NCI-H446 treated with DMSO at 0.1 percent for 48 hours (cell line): Measurements from ENCODE around the gene SAFB.
"Not testable (repeated sequence)": the region's sequence is repeated elsewhere in the genome, so short reads cannot be mapped to it uniquely, and the experiment has no call there.

ENCODE experiments used
- DNase-seq: peaks from one replicate; lab custom pipeline; 2025; lab: John Stamatoyannopoulos, UW

SAFB gene

DNA sequence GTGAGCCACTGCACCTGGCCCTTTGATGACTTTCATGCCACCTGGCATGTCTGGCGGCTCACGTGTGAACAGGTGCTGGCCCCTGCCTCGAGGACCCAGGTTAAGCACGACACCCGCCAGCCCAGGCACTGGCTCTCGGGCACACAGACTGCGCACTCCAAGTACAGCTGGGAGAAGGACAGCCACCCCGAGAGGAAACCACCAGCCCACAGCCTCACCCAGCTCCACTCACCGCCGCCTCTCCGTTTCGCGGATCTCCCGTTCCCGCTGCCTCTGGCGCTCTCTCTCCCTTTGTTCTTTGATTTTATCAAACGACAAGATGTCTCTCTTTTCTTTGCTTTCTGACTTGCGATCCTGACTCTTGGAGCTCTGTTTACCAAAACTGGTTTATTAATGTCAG lies 27.8 kb upstream of the SAFB start:
- DNase-seq: no peak

DNA sequence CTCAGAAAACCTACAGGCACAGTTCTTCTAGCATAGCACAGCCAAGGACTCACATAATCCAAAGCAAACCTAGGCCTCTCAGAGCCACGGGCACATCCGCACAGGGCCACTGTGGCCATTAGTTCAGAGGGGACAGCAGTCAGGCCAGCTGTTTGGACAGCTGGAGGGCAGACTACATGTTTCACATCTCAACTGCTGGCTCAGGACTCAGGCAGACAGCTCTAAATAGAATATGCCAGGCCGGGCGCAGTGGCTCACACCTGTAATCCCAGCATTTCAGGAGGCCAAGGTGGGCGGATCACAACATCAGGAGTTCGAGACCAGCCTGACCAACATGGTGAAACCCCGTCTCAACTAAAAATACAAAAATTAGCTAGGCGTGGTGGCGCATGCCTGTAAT lies 27.1 kb upstream of the SAFB start:
- DNase-seq: no peak

DNA sequence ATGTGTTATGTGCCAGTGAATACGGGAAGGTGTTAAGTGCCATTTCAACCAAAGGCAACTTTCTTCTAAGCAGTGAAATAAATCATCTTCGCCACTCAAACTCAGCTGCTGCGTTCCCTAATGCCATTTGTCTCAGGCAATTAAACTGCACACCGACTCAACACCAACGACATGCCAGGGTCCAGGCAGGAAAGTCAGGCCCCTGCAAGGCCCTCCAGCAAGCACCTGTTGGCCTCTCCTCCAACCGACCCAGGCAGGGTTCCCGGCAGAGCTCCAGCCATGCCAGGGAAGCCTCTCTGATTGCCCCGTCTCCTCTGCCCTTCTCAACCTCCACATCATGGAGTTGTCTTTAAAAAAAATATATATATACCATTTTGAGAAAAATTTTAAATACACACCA lies 22.1 kb upstream of the SAFB start:
- no peak for DNase-seq

DNA sequence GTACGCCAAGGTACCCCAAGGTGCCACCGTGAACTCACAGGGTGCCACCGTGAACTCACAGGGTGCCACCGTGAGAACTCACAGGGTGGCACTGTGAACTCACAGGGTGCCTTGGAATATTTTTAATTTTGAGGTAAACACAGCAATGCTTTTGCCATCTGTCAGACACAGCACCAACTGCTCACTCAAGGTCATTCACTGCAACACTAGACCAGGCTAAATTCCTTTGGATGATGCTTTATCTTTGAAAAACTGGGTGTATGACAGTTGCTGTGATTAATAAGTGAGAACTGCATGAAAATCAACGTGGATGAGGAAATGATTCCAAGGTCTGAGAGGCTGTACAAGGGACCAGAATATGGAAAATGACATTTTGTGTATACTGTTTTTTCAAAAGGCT lies 19.3 kb upstream of the SAFB start:
- DNase-seq: no peak

DNA sequence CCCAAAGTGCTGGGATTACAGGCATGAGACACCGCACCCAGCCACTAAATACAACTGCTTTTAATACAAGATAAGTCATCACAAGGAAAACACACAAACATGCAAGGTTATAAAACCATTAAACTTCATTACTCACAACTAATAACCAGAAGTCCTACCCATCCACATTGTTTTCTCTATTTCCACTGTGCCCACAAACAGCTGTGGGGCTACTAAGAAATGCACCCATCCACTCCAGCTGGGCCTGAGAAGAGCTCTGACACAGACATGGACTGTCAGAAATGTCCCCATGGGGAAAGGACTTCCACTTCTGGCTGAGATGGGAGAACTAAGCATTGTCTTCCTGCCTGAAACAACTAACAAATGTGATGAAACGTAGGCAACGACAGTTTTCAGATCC lies 17.5 kb upstream of the SAFB start:
- DNase-seq: no peak

DNA sequence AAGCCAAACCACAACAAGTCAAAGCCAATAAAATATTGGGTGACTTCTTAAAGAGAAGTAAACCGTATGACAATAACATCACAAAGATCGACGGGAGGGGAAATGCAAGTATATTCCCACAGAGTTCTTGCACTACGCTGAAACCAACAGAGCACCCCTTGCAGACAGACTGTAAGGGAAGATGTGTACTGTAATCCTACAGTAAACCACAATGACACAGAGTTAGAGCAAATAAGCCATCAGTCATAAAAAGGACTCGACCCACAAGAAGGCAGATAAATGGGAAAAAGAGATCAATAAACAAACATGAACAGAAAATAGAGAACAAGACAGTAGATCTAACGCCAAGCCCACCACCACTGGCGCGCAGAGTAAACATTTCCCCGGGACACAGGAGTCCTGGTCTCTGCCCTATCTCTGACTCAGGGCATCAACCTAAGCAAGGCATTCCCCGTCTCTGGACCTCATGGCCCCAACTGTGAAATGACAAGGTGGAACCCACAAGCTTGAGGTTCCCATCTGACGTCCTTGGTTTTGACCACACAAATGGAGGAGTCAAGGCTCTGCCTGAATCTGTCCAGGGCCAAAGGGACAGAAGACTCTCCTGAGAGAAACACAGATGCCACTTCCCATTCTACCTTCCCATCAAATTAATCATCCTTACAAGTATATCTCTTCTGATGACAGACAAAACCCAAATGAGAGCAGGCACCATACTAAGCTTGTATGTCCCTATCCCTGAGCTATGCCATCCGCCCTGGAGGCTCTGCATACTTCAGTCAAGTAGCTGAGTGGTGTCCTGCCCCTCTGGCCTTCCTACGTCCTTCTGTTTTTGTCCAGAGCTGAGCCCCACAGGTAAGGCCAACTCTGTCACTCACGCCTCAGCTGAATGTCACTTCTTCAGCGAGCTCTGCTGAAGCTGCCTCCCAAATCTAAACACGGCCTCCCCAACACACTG lies 15.3 kb upstream of the SAFB start:
- DNase-seq: no peak

DNA sequence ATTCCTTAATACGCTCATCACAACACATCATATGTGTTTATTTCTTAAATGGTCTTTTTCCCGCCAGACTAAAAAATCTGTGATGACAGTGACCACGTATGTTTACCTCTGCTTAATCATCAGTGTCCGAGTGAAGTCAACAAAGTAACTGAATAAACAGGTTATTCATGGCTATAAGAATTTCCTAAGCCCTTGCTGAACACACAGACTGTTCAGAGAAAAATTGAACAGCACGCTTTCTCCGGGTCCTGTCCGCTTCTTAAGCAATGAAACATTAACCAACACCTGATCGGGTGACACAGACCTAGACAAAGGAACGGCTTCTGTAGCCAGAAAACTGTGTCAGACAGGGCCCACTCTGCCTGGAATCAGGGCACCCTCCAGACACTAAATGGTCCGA lies 14.6 kb upstream of the SAFB start:
- no peak for DNase-seq

DNA sequence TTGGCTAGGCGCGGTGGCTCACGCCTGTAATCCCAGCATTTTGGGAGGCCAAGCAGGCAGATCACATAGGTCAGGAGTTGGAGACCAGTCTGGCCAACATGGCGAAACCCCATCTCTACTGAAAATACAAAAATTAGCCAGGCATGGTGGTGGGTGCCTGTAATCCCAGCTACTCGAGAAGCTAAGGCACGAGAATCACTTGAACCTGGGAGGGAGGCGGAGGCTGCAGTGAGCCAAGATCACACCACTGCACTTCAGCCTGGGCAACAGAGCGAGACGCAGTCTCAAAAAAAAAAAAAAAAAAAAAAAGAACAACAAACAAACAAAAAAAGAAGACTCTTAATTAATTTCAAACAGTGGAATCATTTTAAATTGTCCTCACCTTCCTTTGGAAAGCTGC lies 14.1 kb upstream of the SAFB start:
- not testable (repeated sequence) for DNase-seq

DNA sequence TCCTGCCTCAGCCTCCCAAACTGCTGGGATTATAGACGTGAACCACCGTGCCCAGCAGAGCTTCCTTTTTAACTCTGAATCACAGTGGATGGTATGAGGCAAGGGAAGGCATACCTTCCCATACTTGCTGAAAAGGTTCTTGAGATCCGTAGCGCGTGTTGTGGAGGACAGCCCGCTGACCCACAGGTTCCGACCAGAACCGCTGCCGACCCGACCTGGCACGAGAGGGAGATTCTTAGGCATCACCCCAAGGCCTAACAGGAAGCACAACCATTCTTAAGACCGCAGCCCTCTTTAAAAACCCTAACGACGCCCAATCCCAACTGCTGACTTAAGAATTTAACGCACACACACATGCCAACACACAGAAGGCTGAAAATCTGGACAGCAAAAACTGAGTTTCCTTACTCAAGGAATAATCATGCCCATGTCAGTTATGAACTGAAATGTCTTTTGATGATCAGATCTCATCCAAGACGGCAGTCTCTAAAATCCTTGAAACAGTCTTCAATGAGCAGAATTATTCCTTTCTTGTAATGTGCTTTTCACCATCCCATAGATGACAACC lies 12.9 kb upstream of the SAFB start:
- DNase-seq: no peak

DNA sequence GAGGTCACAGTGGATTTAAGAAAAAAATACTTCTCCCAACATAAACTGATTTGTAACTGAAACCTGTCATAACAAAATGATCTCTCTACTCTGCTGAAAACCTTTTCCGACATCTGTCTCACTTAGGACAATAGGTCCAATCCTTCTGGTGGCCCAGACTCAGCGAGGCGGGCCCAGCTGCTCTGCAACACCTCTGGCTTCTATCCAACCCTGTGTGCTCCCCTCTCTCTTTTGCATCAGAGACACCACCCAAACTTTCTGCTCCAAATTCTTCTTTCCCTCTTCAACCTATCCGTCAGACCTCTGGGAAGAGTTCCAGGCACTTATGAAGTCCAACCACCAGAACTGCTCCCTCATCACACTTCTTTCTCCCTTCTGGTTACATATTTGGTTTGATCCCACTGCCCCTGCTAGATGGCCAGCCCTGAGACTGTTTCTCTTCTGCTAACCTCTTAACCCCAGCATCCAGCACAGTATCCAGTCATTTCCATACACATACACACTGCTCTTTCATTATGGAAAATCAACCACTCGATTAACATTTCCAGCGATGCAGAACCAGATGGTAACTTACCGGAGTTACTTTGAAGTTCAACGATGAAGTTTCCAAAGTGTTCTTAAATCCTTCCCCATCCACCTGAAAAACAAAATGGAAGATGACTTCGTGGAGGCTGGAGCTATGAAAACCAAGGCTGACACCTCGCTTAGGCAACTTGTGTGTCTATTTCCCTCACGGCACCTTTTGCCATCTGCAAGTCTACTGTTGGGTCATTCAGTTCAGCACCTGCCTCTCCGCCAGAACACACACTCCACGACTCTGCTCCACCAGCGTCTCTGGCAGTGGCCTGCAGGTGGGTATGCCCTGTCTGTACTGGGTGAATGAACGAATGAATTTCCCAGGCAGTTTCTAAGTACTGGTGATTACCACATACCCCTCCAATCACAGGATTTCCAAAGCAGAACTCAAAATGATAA lies 9.7 kb upstream of the SAFB start:
- DNase-seq: no peak

DNA sequence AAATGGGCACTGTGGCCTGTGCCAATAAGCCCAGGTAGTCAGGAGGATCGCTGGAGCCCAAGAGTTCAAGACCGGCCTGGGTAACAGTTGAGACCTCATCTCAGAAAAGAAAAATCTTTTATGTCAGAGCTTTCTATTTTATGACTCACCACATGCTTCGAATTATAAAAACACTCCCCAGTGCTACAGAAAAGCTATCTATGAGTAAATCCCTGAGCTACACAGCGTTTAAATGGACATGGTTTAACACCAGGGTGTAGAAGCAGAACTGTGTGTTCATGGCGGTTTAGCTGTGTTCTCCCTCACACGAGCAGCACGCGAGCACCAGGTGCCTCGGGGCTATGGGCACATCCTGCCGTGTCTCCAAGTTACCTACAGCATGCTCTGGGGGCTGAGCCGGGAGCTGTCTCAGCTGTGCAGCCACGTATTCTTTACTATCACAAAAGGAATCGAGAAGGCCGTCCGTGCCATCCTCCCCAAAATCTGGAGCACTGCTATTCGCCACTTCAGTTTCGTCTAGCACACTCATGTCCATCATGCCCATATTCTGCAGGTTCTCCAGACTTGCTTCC lies 7.0 kb upstream of the SAFB start:
- DNase-seq: no peak

DNA sequence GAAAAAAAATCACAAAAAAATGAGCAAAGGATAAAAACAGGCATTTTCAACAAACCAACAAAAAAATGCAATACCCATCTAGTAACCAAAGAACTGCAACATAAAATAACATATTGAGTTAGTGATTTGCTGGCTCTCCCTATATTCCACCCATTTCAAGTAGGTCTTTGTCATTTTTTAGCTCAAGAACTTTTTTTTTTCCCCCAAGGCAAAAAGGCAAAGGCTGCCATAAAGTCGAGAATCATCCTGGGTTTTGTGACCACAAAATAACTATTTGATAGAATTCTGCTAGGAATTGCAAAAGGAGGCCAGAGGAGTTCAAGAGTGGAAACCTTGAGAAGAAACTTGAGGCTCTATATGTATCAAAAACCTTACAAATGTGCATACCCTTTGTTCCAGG lies 5.8 kb upstream of the SAFB start:
- no peak for DNase-seq

DNA sequence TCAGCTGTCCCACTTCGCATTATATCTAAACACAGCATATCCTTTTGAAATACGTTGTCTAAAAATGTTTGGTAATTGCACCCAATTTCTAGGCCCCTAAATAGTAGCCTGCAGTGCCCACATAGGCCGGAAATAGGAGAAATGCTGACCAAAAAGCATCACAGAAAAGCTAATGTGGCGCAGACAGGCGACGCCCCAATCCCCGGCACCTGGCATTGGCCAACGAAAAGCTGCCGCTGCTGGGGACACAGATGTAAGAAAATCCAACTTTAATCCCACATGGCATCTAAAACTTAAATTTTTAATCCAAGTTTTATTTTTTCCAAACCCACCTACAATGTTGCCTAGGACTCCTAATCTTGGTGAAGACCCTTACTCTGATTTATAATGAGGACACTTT lies 4.3 kb upstream of the SAFB start:
- DNase-seq: no peak

DNA sequence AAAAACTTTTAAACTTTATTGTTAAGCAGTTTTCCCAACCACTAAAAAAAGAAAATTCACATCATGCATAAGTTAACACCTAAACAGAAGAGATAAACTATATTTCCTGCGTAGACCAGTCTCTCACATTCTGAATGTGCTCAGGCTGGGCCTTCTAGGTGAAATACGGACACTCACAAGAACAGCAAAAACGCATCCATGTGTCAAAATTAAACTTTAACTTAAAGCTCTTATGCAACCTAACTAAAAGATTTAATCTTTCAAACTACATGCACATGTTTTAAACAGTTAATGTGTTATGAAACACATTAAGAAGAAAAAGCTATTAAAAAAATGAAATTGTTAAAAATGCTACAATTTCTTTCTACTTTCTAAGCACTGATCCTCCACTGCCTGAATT lies 2.9 kb upstream of the SAFB start:
- no peak for DNase-seq

DNA sequence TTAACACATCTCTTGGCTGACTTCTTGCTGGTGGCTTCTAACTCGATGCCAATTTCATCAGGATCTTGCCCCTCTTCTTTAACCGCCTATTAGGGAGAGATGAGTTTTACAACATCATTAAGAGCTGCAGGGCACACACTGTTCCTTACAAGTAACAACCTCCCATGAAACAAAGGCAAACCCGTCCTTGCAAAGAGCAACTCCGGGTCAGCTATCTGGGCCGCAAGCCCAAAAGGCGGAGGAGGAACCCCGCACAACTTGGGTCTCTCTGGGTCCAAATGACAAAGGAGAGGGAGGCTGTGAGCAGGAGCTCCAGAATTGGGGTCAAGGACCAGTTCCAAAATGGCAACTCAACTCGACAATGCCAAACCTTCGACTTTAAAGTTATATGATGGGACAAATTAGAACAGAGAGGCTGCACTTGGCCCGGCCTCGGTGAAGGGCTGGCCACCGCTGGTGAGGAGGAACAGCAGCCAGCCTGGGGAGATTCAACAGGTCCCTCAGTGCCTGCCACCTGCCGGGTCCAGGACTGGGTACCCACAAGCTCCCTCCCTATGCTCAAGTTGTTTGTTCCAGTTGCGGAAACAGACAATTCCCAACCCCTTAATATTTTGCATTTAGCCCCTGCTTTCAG lies 1.5 kb upstream of the SAFB start:
- no peak for DNase-seq

DNA sequence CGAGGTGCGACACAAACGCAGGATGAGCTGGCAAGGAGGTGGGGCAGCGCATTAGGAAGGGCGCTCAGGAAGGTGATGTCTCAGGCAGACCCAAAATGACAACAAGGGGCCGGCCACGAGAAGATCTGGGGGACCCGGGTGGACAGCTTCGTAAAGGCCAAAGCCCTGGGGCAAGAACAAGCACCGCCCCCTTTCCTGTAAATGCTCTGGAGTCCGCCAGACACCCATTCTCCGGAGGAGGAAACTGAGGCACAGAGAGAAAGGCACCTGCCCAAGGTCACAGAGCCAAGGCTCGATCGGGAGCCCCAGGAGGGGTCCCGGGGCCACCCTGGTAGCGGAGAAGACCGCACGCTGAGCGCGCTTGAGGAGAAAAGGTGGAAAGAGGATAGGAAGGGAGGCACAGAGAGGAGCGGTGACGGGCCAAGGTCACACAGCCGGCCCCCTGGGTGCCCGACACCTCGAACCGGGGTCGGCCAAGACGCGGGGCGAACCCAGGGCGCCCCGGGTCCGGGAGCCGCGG lies 878 bp upstream of the SAFB start:
- DNase-seq: no peak

DNA sequence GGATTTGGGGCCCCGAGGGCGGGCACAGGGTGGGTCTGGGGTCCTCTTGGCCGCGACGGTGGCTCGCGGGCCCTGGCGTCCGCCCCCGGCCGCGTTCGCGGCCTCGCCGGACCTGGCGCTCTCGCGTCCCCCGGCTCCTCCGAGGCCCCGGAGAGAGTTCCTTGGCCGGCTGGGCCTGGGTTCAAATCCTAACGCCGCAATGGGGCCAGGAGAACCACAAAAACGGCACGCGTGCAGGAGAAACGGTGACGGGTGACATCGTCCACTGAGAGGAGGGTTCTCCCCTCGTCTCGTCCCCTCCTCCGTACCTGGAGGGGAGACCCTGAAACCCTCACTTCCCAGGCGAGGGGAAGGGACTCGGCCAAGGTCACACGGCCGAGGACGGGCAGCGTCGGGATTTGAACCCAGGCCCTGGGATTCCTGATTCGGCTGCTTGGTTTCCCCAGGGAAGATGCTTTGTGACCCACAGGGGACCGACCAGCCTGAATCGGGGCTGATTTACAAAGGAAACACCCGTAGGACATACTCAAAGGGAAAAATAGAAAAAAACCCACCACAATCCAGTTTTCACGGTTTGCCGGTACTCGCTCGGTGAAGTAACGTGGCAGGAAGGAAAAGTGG lies 624 bp downstream of the SAFB start:
- DNase-seq: no peak

DNA sequence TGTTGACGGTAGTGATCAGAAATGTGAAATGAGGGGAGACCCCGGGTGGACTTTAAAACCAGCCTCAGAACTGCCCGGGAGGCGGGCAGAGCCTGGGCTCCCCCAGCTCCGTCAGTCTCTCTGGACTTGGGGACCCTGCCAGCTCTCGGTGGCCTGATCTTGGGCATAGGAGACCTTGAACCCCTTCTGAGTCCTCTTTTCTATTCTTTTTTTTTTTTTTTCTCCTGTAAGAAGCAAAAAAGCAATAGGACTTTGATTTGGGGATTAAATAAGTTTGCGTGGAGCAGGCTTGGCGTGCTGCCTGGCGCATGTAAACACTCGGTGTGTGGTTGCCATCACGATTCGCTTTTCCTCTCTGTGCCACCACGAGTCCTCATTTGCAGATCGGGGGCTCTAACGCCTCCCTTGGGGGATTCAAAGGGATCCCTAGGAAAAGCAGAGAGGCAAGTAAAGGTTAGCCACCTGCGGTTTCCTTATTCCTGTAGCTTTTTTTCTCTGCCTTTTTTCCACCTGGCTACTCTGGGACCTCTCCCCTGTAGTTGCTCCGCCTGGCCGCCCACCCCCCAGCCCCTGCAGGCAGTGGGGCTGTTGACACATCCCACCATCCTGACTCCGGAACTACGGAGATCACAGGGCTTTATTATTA lies 1.3 kb downstream of the SAFB start:
- no peak for DNase-seq

DNA sequence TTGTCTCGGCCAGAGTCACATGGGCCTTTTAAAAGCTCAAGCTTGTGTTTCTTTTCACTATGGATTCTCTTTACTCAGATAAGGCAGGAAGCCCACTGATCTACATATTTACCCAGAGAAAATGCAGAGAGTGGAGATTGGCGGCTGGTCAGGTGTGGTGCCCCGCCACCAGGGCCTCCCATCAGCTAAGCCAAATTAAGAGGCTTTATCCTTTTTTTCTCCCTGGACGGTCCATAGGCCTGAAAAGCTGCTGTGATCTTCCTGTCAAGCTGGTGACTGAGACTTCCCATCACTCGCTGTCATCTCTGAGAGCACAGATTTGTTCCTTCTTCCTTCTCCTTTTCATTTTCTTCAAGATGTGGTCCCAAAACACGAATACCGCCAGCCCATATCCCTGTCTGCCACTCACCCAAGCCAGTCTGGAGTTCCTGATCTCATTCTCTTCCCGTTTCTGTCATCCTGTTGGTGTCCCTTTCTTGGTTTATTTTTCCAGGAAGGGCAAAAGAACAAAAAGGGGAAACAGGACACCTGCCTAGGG lies 1.9 kb downstream of the SAFB start:
- no peak for DNase-seq

DNA sequence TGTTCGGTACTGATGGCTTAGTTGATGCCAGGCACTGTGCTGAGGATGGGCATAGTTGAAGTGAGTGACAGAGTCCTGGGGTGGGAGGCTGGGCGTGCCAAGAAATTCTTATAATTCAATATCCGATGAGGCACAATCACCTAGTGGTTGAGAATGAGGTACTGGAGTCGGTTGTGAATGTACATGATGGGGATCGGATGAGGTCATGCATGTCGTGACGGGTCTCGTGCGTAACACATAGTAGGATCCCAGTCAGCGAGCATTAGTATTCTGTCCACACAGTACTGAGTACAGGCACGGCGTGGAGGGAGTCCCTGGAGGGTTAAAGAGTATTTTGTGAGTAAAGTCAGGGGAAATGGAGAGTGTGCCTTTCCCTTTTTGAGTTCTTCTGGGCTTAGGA lies 2.8 kb downstream of the SAFB start:
- DNase-seq: no peak
